Measurements from ENCODE around the gene CLK3. TPM values are rescaled to one million over a fixed set of nuclear protein-coding genes. Genes with fewer than 3 reads are reported as not detected.
"Not testable (repeated sequence)": the region's sequence is repeated elsewhere in the genome, so short reads cannot be mapped to it uniquely, and the experiment has no call there.

The CLK3 gene
- total RNA-seq, 1 experiment from 2014 or later, result 70.7 TPM

DNA sequence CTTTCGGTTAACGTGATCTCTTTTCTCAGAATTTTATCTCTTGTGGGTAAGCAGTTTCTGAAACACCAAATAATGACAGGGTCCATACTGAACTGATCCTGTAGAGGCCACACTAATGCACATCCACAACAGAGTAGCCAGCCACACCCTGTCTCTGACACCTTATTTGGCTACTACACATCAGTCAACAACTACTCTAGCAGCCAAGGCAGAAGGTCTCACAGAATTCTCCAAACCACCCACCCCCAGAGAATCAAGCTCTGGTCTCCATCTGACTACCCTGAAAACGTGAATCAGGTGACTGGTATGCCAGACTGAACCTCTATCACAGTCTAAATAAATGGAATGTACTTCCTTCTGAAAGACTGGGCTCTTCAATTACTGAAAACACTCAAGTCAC lies 42.2 kb downstream of the CLK3 start:
- POLR2A ChIA-PET (ENCODE audit: unreplicated experiment), result no interaction called here
- Histone ChIP-seq H4K20me1 (ENCODE audit: insufficient read depth) (peaks cover 22% of the 10 kb centered on the region; the same call in 1 of the 2 replicates), H3K4me2 (no peak overlapping the region)

DNA sequence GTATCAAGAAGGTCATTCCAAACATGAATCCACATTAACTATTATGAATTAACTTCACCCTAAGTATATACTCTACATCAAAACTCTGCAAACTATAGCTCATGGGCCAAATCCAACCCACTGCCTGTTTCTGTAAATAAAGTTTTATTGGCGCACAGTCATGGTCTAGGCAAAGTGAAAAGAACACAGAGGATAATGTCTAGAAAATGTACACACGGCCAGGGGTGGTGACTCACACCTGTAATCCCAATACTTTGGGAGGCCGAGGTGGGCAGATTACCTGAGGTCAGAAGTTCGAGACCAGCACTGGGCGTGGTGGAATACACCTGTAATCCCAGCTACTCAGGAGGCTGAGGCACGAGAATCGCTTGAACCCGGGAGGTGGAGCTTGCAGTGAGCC lies 45.6 kb downstream of the CLK3 start:
- H3K9me2 ChIP-seq (ENCODE audit: insufficient read depth); BruUV-seq (replicated peaks); H3K36me3 ChIP-seq (ENCODE audit: low read depth); H3K4me2 ChIP-seq; DNase-seq; intact Hi-C loops (cut with micrococcal nuclease; ENCODE audit: unreplicated experiment); H3K4me1 ChIP-seq (replicated peaks; ENCODE audit: insufficient read depth); H3K27ac ChIP-seq; H3F3A ChIP-seq (ENCODE audit: insufficient read depth, low read depth); CTCF ChIA-PET; H3K4me3 ChIP-seq; POLR2A ChIA-PET (ENCODE audit: unreplicated experiment); H3K27me3 ChIP-seq (ENCODE audit: insufficient read depth, low read depth); H3K9me3 ChIP-seq (ENCODE audit: insufficient read depth, low read depth); H2AFZ ChIP-seq: not testable (repeated sequence)
- Histone ChIP-seq H3K79me2 (ENCODE audit: low read depth) (peaks cover 16% of the 10 kb centered on the region; the same call in 1 of the 2 replicates), H4K20me1 (ENCODE audit: insufficient read depth) (peaks cover 15% of the 10 kb centered on the region; the same call in 1 of the 2 replicates)

More for the DNA sequence above, 42.2 kb downstream of the CLK3 start:
- no peak overlapping the region for H3K27ac ChIP-seq
- DNase-seq, result peak in 1 of 2 experiments; percentile 21
- no peak overlapping the region for H3K4me3 ChIP-seq
- BruUV-seq (replicated peaks), result no TSS peak
- CTCF ChIA-PET, result no interaction called here
- TF ChIP-seq, protein P1, sequence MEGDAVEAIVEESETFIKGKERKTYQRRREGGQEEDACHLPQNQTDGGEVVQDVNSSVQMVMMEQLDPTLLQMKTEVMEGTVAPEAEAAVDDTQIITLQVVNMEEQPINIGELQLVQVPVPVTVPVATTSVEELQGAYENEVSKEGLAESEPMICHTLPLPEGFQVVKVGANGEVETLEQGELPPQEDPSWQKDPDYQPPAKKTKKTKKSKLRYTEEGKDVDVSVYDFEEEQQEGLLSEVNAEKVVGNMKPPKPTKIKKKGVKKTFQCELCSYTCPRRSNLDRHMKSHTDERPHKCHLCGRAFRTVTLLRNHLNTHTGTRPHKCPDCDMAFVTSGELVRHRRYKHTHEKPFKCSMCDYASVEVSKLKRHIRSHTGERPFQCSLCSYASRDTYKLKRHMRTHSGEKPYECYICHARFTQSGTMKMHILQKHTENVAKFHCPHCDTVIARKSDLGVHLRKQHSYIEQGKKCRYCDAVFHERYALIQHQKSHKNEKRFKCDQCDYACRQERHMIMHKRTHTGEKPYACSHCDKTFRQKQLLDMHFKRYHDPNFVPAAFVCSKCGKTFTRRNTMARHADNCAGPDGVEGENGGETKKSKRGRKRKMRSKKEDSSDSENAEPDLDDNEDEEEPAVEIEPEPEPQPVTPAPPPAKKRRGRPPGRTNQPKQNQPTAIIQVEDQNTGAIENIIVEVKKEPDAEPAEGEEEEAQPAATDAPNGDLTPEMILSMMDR (conservative IDR thresholded peaks at IDR 0.05), result no peak
- TF ChIP-seq EZH2 (IDR thresholded peaks at IDR 0.05; ENCODE audit: low read depth), result no peak
- no peaks in the 10 kb centered on the region for H3K36me3 ChIP-seq (ENCODE audit: low read depth)
- intact Hi-C loops (cut with micrococcal nuclease; ENCODE audit: unreplicated experiment), result no loop called here
- no peaks in the 10 kb centered on the region for H3K9me2 ChIP-seq (ENCODE audit: insufficient read depth)
- H3K4me1 ChIP-seq (replicated peaks; ENCODE audit: insufficient read depth), result no peaks in the 10 kb centered on the region
- H3K79me2 ChIP-seq (ENCODE audit: low read depth), result 0 out of 2 replicates have a peak, but pooled peaks cover 8% of the 10 kb centered on the region
- H3K27me3 ChIP-seq (ENCODE audit: insufficient read depth, low read depth), result no peaks in the 10 kb centered on the region
- no peak overlapping the region for H2AFZ ChIP-seq
- peaks cover 4% of the 10 kb centered on the region for H3F3A ChIP-seq (ENCODE audit: insufficient read depth, low read depth)
- H3K9me3 ChIP-seq (ENCODE audit: insufficient read depth, low read depth), result no peaks in the 10 kb centered on the region

- Histone ChIP-seq H3K27me3 (ENCODE audit: insufficient read depth, low read depth) (no peaks in the 10 kb centered on the region), H3K9me2 (ENCODE audit: insufficient read depth) (no peaks in the 10 kb centered on the region), H3K4me2 (no peak overlapping the region), H3K27ac (no peak overlapping the region), H3K4me3 (no peak overlapping the region), H2AFZ (no peak overlapping the region), H3K36me3 (ENCODE audit: low read depth) (no peaks in the 10 kb centered on the region), H4K20me1 (ENCODE audit: insufficient read depth) (peaks cover 14% of the 10 kb centered on the region; the same call in 1 of the 2 replicates), H3F3A (ENCODE audit: insufficient read depth, low read depth) (no peaks in the 10 kb centered on the region; the same call in none of the 2 replicates), H3K9me3 (ENCODE audit: insufficient read depth, low read depth) (no peaks in the 10 kb centered on the region), H3K79me2 (ENCODE audit: low read depth) (peaks cover 16% of the 10 kb centered on the region; the same call in 1 of the 2 replicates), H3K4me1 (replicated peaks; ENCODE audit: insufficient read depth) (no peaks in the 10 kb centered on the region)
- intact Hi-C loops (cut with micrococcal nuclease; ENCODE audit: unreplicated experiment), result no loop called here
- TF ChIP-seq EZH2 (IDR thresholded peaks at IDR 0.05; ENCODE audit: low read depth), result no peak
- TF ChIP-seq, protein P1 (conservative IDR thresholded peaks at IDR 0.05), result no peak
- POLR2A ChIA-PET (ENCODE audit: unreplicated experiment), result no interaction called here
- DNase-seq, result no peak
- no TSS peak for BruUV-seq (replicated peaks)
- CTCF ChIA-PET, result no interaction called here
Measured at GRCh38 chr15:74662064-74662860, 46.6 kb downstream of the CLK3 start.
